Measurements from ENCODE around the gene ARF6. TPM values are rescaled to one million over a fixed set of nuclear protein-coding genes. Genes with fewer than 3 reads are reported as not detected.

ARF6 gene
- total and polyA plus RNA-seq, 10 of the 15 experiments (the other 5 are each of a cell fraction or from before 2014, with no cell fraction given) = 46.8 to 128 (median 71.9) TPM

- TF ChIP-seq CREM (IDR thresholded peaks at IDR 0.05; ENCODE audit: low read depth) (peak; percentile 66), ZZZ3 (IDR thresholded peaks at IDR 0.05; ENCODE audit: control insufficient read depth, insufficient read length, low read depth) (no peak), MTA3 (IDR thresholded peaks at IDR 0.05; ENCODE audit: borderline replicate concordance, low read length) (no peak), PBX3 (IDR thresholded peaks at IDR 0.05; ENCODE audit: insufficient replicate concordance, low read depth, low read length) (no peak), ZNF622 (IDR thresholded peaks at IDR 0.05) (no peak), HDGF (IDR thresholded peaks at IDR 0.05) (peak; percentile 83; the same call in 1 of the 2 replicates), NR2C1 (IDR thresholded peaks at IDR 0.05) (no peak), CHD4 (IDR thresholded peaks at IDR 0.05) (no peak), DPF2 (IDR thresholded peaks at IDR 0.05) (0 out of 2 replicates have a peak, but pooled peaks have one; percentile 28), SREBF2 (IDR thresholded peaks at IDR 0.05; ENCODE audit: low read length) (no peak), EED (IDR thresholded peaks at IDR 0.05; ENCODE audit: low read depth) (peak; percentile 31; the same call in 1 of the 2 replicates), ZNF24 (IDR thresholded peaks at IDR 0.05) (0 out of 2 replicates have a peak, but pooled peaks have one; percentile 5), EGR1 (IDR thresholded peaks at IDR 0.05; ENCODE audit: borderline replicate concordance in 1 of 2, low read depth in 2 of 2, low read length in 2 of 2) (peak in 1 of 2 experiments; percentile 39; a peak in 1 of 3 replicates), POU2F2 (IDR thresholded peaks at IDR 0.05; ENCODE audit: borderline replicate concordance, low read depth, low read length) (peak; percentile 73; the same call in 1 of the 3 replicates), ZBTB11 (CRISPR knock-in tag; IDR thresholded peaks at IDR 0.05) (no peak), TCF7 (IDR thresholded peaks at IDR 0.05; ENCODE audit: borderline replicate concordance) (no peak), MLLT1 (IDR thresholded peaks at IDR 0.05) (peak; percentile 70), RUNX3 (IDR thresholded peaks at IDR 0.05; ENCODE audit: low read length) (peak; percentile 70), MEF2A (IDR thresholded peaks at IDR 0.05; ENCODE audit: insufficient read depth, low read depth, low read length) (no peak), SREBF1 (IDR thresholded peaks at IDR 0.05; ENCODE audit: low read length) (0 out of 2 replicates have a peak, but pooled peaks have one; percentile 4), ELK1 (IDR thresholded peaks at IDR 0.05; ENCODE audit: low read depth, low read length) (no peak), ZSCAN29 (IDR thresholded peaks at IDR 0.05) (no peak)
These were observed 24.8 kb upstream of the ARF6 start (continued) for GRCh38 chr14:49867831-49868719.
